ENCODE results near the gene MAN2B2. TPM values are rescaled to one million over a fixed set of nuclear protein-coding genes. Genes with fewer than 3 reads are reported as not detected.

MAN2B2 gene
- total RNA-seq, 4 donors from 2014 or later = 31.9 to 42.0 (median 33.0) TPM

DNA sequence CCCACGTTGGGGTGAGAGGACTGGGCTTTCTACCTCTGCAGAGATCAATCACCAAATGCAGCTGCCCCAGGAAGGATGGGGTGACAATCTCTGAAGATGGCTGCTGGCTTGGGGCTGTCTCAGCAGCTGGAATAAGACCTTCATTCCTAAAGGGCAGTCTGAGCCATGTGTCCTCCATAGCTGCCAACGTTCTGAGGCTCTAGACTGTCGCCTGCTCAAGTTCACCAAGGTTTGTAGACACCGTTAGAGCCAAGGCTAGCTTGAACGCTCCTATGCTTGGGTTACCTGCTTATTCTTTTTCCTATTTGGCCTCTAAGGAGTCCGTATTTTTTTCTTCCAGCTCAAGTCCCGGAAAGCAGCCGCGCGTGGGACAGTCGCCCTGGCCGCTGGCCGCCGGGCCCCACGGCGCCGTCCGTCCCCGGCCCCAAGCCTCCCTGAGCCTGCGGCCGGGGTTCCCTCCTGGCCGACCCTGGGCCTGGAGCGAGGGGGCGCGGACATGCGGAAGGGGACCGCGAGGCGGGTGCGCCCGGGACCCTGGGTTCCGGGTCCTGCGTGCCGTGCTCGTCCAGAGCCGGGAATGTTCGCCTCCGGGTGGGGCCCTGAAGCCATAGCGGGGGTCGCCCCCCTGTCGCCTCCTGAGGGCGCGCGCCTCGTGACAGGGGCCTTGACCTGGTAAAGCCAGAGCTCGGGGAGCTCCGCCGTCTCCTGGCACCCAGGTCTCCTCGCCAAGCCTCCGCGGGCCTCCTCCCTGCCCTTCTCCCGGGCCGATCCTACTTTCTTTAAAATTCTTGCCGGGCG, 88.8 kb downstream of the MAN2B2 start:
- H3K4me1 ChIP-seq = peaks cover 16 to 26% (median 23%) of the 10 kb centered on the region in 4 donors
- intact Hi-C loops (cut with DNase I) = no loop called here
- TF ChIP-seq, protein P1, sequence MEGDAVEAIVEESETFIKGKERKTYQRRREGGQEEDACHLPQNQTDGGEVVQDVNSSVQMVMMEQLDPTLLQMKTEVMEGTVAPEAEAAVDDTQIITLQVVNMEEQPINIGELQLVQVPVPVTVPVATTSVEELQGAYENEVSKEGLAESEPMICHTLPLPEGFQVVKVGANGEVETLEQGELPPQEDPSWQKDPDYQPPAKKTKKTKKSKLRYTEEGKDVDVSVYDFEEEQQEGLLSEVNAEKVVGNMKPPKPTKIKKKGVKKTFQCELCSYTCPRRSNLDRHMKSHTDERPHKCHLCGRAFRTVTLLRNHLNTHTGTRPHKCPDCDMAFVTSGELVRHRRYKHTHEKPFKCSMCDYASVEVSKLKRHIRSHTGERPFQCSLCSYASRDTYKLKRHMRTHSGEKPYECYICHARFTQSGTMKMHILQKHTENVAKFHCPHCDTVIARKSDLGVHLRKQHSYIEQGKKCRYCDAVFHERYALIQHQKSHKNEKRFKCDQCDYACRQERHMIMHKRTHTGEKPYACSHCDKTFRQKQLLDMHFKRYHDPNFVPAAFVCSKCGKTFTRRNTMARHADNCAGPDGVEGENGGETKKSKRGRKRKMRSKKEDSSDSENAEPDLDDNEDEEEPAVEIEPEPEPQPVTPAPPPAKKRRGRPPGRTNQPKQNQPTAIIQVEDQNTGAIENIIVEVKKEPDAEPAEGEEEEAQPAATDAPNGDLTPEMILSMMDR (IDR thresholded peaks at IDR 0.05) = no peak
- TF ChIP-seq POLR2AphosphoS5 (IDR thresholded peaks at IDR 0.05) (no peak), EP300 (IDR thresholded peaks at IDR 0.05) (no peak), POLR2A (IDR thresholded peaks at IDR 0.05; ENCODE audit: low read depth) (no peak)
- H3K9me3 ChIP-seq = no peaks in the 10 kb centered on the region
- H3K27ac ChIP-seq (replicated peaks in 1 of 4) = no peak overlapping the region
- DNase-seq (ENCODE audit: extremely low spot score) = no peak
- peak overlapping the region; percentile 45 to 57 (median 51) for H3K4me3 ChIP-seq
- H3K36me3 ChIP-seq = peaks cover 0 to under 1% (median under 1%) of the 10 kb centered on the region in 4 donors
- peaks cover 0 to 21% (median 0%) of the 10 kb centered on the region in 4 donors for H3K27me3 ChIP-seq
- 15% methylated on average over 25 of the region's 55 CpGs for WGBS

DNA sequence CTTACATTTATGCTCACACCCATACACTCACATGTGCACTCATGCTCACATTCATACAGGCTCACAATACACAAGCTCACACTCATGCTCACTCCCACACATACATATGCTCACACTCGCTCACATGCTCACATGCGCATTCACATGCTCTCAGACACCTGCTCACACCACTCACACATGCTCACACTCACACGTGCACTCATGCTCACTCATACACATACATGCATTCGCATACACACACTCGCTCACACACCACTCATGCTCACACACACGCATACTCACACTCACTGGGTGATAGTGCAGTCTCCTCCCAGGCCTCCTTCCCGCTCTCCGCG, 90.3 kb downstream of the MAN2B2 start:
- Histone ChIP-seq H3K27ac (replicated peaks in 1 of 4) (no peak overlapping the region), H3K9me3 (no peaks in the 10 kb centered on the region), H3K4me3 (no peak overlapping the region), H3K36me3 (peaks cover 0 to 15% (median 1%) of the 10 kb centered on the region in 4 donors), H3K4me1 (peaks cover 10 to 17% (median 15%) of the 10 kb centered on the region in 4 donors), H3K27me3 (peaks cover 0 to 21% (median 0%) of the 10 kb centered on the region in 4 donors)
- no peak for DNase-seq (ENCODE audit: extremely low spot score)
- intact Hi-C loops (cut with DNase I) = no loop called here
- TF ChIP-seq EP300 (IDR thresholded peaks at IDR 0.05) (no peak), POLR2A (IDR thresholded peaks at IDR 0.05; ENCODE audit: low read depth) (no peak), POLR2AphosphoS5 (IDR thresholded peaks at IDR 0.05) (no peak)
- TF ChIP-seq, protein P1 (IDR thresholded peaks at IDR 0.05) = no peak
- WGBS = 99% methylated on average over 9 of the region's 9 CpGs

DNA sequence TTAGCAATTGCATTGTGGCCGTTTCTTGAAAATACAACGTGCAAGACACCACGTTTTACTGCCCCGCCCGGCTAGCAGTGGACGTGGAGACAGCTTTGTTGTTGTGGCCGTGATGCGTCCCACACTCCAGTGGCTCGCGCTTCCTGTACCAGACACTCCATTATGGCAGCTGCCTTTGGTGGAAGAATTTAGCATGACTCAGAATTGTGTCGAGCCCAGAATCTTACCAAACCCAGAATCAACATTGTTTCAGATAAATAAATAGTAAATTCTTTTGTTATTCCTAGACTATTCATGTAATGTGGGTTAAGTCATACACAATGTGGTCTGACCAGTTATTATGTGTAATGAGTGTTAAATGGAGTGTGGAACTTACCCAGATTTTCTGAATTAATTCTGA, 93.4 kb downstream of the MAN2B2 start:
- Histone ChIP-seq H3K27me3 (peaks cover 0 to 21% (median 0%) of the 10 kb centered on the region in 4 donors), H3K36me3 (peaks cover 0 to 20% (median 1%) of the 10 kb centered on the region in 4 donors), H3K4me3 (no peak overlapping the region), H3K9me3 (no peaks in the 10 kb centered on the region), H3K27ac (replicated peaks in 1 of 4) (no peak overlapping the region), H3K4me1 (peaks cover 10 to 29% (median 26%) of the 10 kb centered on the region in 4 donors)
- TF ChIP-seq EP300 (IDR thresholded peaks at IDR 0.05) = no peak
- no peak for TF ChIP-seq POLR2AphosphoS5 (IDR thresholded peaks at IDR 0.05)
- TF ChIP-seq, protein P1 (IDR thresholded peaks at IDR 0.05) = no peak
- TF ChIP-seq POLR2A (IDR thresholded peaks at IDR 0.05; ENCODE audit: low read depth) = no peak
- intact Hi-C loops (cut with DNase I) = no loop called here
- 88% methylated on average over 8 of the region's 11 CpGs for WGBS
- no peak for DNase-seq (ENCODE audit: extremely low spot score)

DNA sequence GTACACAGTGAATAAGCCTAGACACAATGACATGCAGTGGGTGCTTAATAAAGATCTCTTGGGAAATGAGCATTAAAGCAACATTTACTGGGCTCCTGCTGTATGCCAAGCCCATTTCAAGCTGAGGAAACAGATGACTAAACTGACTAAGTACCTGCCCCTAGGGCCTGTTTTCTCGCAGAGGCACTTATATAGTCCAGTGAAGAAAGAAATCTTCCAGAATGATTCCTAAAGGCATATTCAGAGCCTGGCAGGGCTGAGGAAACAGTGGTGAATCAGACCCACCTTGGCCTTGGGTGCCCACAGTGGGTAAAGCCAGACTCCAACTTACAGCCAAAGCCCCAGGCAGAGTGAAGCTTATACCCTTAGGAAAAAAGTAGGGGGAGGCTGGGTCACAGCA, 96.7 kb downstream of the MAN2B2 start:
- WGBS = 100% methylated on average over 1 of the region's 1 CpG
- intact Hi-C loops (cut with DNase I) = no loop called here

More for the DNA sequence above, 96.7 kb downstream of the MAN2B2 start:
- H3K36me3 ChIP-seq = peaks cover 0 to 25% (median 3%) of the 10 kb centered on the region in 4 donors
- H3K27me3 ChIP-seq = no peaks in the 10 kb centered on the region
- DNase-seq (ENCODE audit: extremely low spot score) = no peak
- peaks cover 19 to 36% (median 35%) of the 10 kb centered on the region in 4 donors for H3K4me1 ChIP-seq
- TF ChIP-seq POLR2A (IDR thresholded peaks at IDR 0.05; ENCODE audit: low read depth) = no peak
- TF ChIP-seq, protein P1 (IDR thresholded peaks at IDR 0.05) = no peak
- no peak for TF ChIP-seq POLR2AphosphoS5 (IDR thresholded peaks at IDR 0.05)
- no peak for TF ChIP-seq EP300 (IDR thresholded peaks at IDR 0.05)
- no peaks in the 10 kb centered on the region for H3K9me3 ChIP-seq
- no peak overlapping the region for H3K4me3 ChIP-seq
- H3K27ac ChIP-seq (replicated peaks in 1 of 4) = no peak overlapping the region
